CD4-positive, alpha-beta T cell treated with Interleukin-6 at 100 ng/mL for 8 hours (primary cell): ENCODE data around the gene HYAL3.
"Not testable (repeated sequence)": the region's sequence is repeated elsewhere in the genome, so short reads cannot be mapped to it uniquely, and the experiment has no call there.

Experiments used
- DNase-seq: peaks from one replicate; pipeline ENCODE4 v3.0.0-alpha.2; 2020; ENCODE audit warnings: mixed read lengths, low spot score

HYAL3 gene

GRCh38 chr3:50314342-50314741 lies 15.1 kb upstream of the HYAL3 start:
- DNase-seq: no peak

- DNase-seq: not testable (repeated sequence)
Measured at GRCh38 chr3:50312041-50312440, 12.8 kb upstream of the HYAL3 start.

GRCh38 chr3:50304601-50305000 lies 5.4 kb upstream of the HYAL3 start:
- DNase-seq: no peak

GRCh38 chr3:50303013-50303815 lies 4.0 kb upstream of the HYAL3 start, which contains the start of gene HYAL1:
TSS of gene HYAL1 (minus strand) at chr3:50303574. CDS start at chr3:50302956, 618 bp downstream.
- DNase-seq: no peak

GRCh38 chr3:50302095-50303012 lies 3.1 kb upstream of the HYAL3 start:
- DNase-seq: no peak

GRCh38 chr3:50300681-50301254 lies 1.6 kb upstream of the HYAL3 start:
- DNase-seq: no peak

- no peak for DNase-seq
Measured at GRCh38 chr3:50299929-50300680, 900 bp upstream of the HYAL3 start.

GRCh38 chr3:50299638-50299928 lies 378 bp upstream of the HYAL3 start:
- DNase-seq: no peak

- no peak for DNase-seq
Measured at GRCh38 chr3:50297896-50298725, 1.1 kb downstream of the HYAL3 start.

- DNase-seq: no peak
Measured at GRCh38 chr3:50297384-50297775, 1.8 kb downstream of the HYAL3 start.

GRCh38 chr3:50296721-50297383 lies 2.4 kb downstream of the HYAL3 start:
- DNase-seq: no peak

GRCh38 chr3:50295553-50296431 lies 3.4 kb downstream of the HYAL3 start:
- DNase-seq: no peak

GRCh38 chr3:50294492-50295403 lies 4.5 kb downstream of the HYAL3 start:
- DNase-seq: no peak

GRCh38 chr3:50294089-50294488 lies 5.1 kb downstream of the HYAL3 start:
- DNase-seq: no peak

- no peak for DNase-seq
Measured at GRCh38 chr3:50293079-50293801, 6.0 kb downstream of the HYAL3 start.

- DNase-seq: peak; percentile 96
Measured at GRCh38 chr3:50292159-50293078, 6.8 kb downstream of the HYAL3 start, which contains the start of gene IFRD2. TSS of gene IFRD2 (minus strand) at chr3:50292429. CDS start at chr3:50292274, 155 bp downstream.
